DOHH2 (cell line): Measurements from ENCODE around the gene SRI.

Experiments used
- CTCF ChIP-seq: fragments of 200-600 bp; sonication (generic); IDR thresholded peaks from one replicate; pipeline ENCODE4 v1.5.1; 2014; ENCODE audit warnings: antibody characterized with exemption, mild to moderate bottlenecking, low read depth, low read length; ENCODE audit not compliant: poor library complexity, severe bottlenecking
- EZH2phosphoT487 ChIP-seq: fragments of 200-600 bp; sonication (generic); IDR thresholded peaks from 2 replicates; pipeline ENCODE4 v1.6.1; 2017; ENCODE audit warnings: borderline replicate concordance, mild to moderate bottlenecking, antibody characterized with exemption, low read length, moderate library complexity, mixed read lengths

GRCh38 chr7:88172842-88173241 is 47.0 kb downstream of the SRI start:
- TF ChIP-seq CTCF (no peak), EZH2phosphoT487 (no peak)
